K562 (cell line): ENCODE data around the gene C22orf39. TPM values are rescaled to one million over a fixed set of nuclear protein-coding genes. Genes with fewer than 3 reads are reported as not detected.

Experiments used
- CXXC5 ChIP-seq: fragments of 250-450 bp; sonication (Bioruptor Pico); IDR thresholded peaks from 2 replicates; pipeline ENCODE4 v1.8.0; 2022; ENCODE audit warnings: inconsistent platforms, mild to moderate bottlenecking, moderate library complexity
- ETV1 ChIP-seq: fragments of 450-650 bp; conservative IDR thresholded peaks from 2 replicates; pipeline ENCODE4 v1.6.1; 2016; ENCODE audit warnings: missing genetic modification characterization, control low read depth, low read depth, missing compliant biosample characterization
- KAT2B ChIP-seq: IDR thresholded peaks from one replicate; pipeline ENCODE4 v1.6.1; 2012; ENCODE audit warnings: low read depth, mild to moderate bottlenecking, control low read depth, inconsistent platforms, low read length, moderate library complexity
- MCM5 ChIP-seq: fragments of 450-650 bp; IDR thresholded peaks from 2 replicates; pipeline ENCODE4 v1.6.1; 2016; ENCODE audit warnings: low read depth
- NFIX ChIP-seq: fragments of 250-450 bp; sonication (Bioruptor Pico); IDR thresholded peaks from 2 replicates; pipeline ENCODE4 v1.4.0; 2020; ENCODE audit warnings: low read depth, mild to moderate bottlenecking, moderate library complexity
- RFX1 ChIP-seq: fragments of 450-650 bp; IDR thresholded peaks from 2 replicates; pipeline ENCODE4 v1.6.1; 2016; ENCODE audit warnings: mild to moderate bottlenecking, moderate library complexity
- RFX5 ChIP-seq: IDR thresholded peaks from 2 replicates; pipeline ENCODE4 v1.6.1; 2011; ENCODE audit warnings: low read depth, mild to moderate bottlenecking, improper control_type of control experiment, low read length
- SIN3A ChIP-seq, 2 experiments: fragments of 150-350 bp in 1 of 2; IDR thresholded peaks; 2 replicates each; pipeline ENCODE4 v1.6.1; 2011 to 2016; ENCODE audit warnings: borderline replicate concordance in 2 of 2, low read depth in 2 of 2, low read length in 2 of 2, mild to moderate bottlenecking in 2 of 2, moderate library complexity in 2 of 2; ENCODE audit not compliant: control insufficient read depth in 1 of 2
- STAT5A ChIP-seq: IDR thresholded peaks from 2 replicates; pipeline ENCODE4 v1.6.1; 2012; ENCODE audit warnings: low read length, inconsistent platforms, borderline replicate concordance
- TSC22D4 ChIP-seq: fragments of 450-650 bp; IDR thresholded peaks from 2 replicates; pipeline ENCODE4 v1.6.1; 2016; ENCODE audit warnings: missing genetic modification characterization, missing biosample characterization, control low read depth
- ZFX ChIP-seq: sonication (generic); formaldehyde crosslinking; IDR thresholded peaks from 2 replicates; pipeline ENCODE4 v1.8.0; 2022; ENCODE audit warnings: mild to moderate bottlenecking, missing genetic modification reagents, moderate library complexity
- ZSCAN29 ChIP-seq: fragments of 450-650 bp; IDR thresholded peaks from 2 replicates; pipeline ENCODE4 v1.6.1; 2017
- polyA plus RNA-seq, 8 experiments: library from polyadenylated mRNA; depleted of rRNA in 4 of 8; stranded (reverse) in 5 of 8; unstranded in 3 of 8; fragments of >200 nt; fragmentation: Nextera tagmentation in 2 of 8; fragmentation: Illumina TruSeq in 1 of 8; extraction: Ambion mirVana in 2 of 8; extraction: Trizol in 1 of 8; gene quantifications; 2 replicates each; pipeline versions ENCODE4 v1.2.1 to v1.2.3, GENCODE V29; 2011 to 2014; ENCODE audit warnings: inconsistent platforms in 1 of 8, missing spikeins in 1 of 8
- total RNA-seq, 7 experiments: library from RNA; depleted of rRNA in 6 of 7; stranded (reverse); fragments of >200 nt in 6 of 7; fragmentation: Illumina TruSeq in 2 of 7; extraction: Trizol in 2 of 7; gene quantifications; 2 replicates each; pipeline versions ENCODE4 v1.2.1 to v1.2.3, GENCODE V29; 2011 to 2021; ENCODE audit warnings: low replicate concordance in 1 of 7
- TF ChIP-seq, protein P1 (sequence below): fragments of 200-800 bp; sonication (Bioruptor generic); IDR thresholded peaks from 2 replicates; pipeline ENCODE4 v1.6.1; 2017; ENCODE audit warnings: missing genetic modification characterization, missing compliant biosample characterization
- TF ChIP-seq, protein P2 (sequence below): sonication (generic); formaldehyde crosslinking; IDR thresholded peaks from 2 replicates; pipeline ENCODE4 v1.8.0; 2022; ENCODE audit warnings: missing genetic modification reagents, mild to moderate bottlenecking, moderate library complexity, borderline replicate concordance
- TF ChIP-seq, protein P3 (sequence below): sonication (generic); formaldehyde crosslinking; IDR thresholded peaks from 2 replicates; pipeline ENCODE4 v1.8.1; 2023; ENCODE audit warnings: missing genetic modification reagents, mild to moderate bottlenecking, borderline replicate concordance
- TF ChIP-seq, protein P4 (sequence below): fragments of 450-650 bp; IDR thresholded peaks from 2 replicates; pipeline ENCODE4 v1.6.1; 2016; ENCODE audit warnings: borderline replicate concordance

C22orf39 gene
- total and polyA plus RNA-seq, 9 of the 15 experiments (the other 6 are each of a cell fraction or from before 2014, with no cell fraction given): 20.4 to 139 (median 66.8) TPM

DNA sequence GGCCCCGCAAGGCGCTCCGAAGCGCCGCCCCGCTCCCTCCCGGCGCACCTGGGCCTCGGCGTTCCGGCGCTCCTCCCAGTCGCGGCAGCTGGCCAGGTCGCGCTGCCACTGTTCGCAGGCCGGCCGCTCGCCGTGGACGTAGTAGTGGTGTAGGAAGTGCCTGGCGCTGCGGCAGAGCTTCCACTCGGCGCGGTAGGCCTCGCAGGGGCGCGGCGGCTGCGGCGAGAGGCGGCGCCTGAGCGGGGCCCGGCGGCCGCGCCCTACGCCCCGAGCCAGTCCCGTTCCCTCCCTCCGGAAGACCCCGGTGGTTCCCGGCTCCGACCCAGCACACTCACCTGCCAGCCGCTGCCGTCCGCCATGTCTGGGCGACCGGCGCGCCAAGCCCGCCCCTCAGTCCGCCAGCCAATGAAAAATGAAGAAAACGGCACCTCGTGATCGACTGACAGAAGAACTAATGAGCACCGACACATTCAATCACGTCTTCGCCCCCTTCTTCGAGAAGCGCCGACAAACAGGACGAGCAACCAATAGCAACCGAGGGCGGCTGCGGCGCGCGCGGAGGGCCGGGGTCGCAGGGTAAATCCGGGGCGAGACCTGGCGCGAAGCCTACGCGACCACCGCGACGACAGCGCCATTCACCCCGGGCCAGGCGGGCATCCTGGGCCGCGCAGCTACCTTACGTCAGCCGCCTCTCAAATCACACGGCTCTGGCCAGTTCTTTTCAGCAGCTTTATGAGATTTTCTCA is at the start of gene C22orf39 (continued):
- no peak for TF ChIP-seq TSC22D4 (tag)
- TF ChIP-seq ZFX: no peak
- TF ChIP-seq, protein P1, sequence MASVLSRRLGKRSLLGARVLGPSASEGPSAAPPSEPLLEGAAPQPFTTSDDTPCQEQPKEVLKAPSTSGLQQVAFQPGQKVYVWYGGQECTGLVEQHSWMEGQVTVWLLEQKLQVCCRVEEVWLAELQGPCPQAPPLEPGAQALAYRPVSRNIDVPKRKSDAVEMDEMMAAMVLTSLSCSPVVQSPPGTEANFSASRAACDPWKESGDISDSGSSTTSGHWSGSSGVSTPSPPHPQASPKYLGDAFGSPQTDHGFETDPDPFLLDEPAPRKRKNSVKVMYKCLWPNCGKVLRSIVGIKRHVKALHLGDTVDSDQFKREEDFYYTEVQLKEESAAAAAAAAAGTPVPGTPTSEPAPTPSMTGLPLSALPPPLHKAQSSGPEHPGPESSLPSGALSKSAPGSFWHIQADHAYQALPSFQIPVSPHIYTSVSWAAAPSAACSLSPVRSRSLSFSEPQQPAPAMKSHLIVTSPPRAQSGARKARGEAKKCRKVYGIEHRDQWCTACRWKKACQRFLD (CRISPR knock-in tag): peak; percentile 96
- no peak for TF ChIP-seq MCM5
- TF ChIP-seq, protein P2, sequence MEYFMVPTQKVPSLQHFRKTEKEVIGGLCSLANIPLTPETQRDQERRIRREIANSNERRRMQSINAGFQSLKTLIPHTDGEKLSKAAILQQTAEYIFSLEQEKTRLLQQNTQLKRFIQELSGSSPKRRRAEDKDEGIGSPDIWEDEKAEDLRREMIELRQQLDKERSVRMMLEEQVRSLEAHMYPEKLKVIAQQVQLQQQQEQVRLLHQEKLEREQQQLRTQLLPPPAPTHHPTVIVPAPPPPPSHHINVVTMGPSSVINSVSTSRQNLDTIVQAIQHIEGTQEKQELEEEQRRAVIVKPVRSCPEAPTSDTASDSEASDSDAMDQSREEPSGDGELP: no peak
- TF ChIP-seq RFX1: no peak
- peak; percentile 98 for TF ChIP-seq CXXC5 (CRISPR knock-in tag)
- TF ChIP-seq RFX5: no peak
- TF ChIP-seq KAT2B: no peak
- peak; percentile 22; the same call in 1 of the 2 replicates for TF ChIP-seq STAT5A
- TF ChIP-seq ZSCAN29: peak; percentile 44; the same call in 1 of the 2 replicates
- TF ChIP-seq SIN3A (IDR thresholded peaks at IDR 0.05; ENCODE audit: borderline replicate concordance in 2 of 2, control insufficient read depth in 1 of 2, low read depth in 2 of 2, low read length in 2 of 2): peak in 1 of 2 experiments; percentile 28; a peak in 3 of 4 replicates
- TF ChIP-seq, protein P3, sequence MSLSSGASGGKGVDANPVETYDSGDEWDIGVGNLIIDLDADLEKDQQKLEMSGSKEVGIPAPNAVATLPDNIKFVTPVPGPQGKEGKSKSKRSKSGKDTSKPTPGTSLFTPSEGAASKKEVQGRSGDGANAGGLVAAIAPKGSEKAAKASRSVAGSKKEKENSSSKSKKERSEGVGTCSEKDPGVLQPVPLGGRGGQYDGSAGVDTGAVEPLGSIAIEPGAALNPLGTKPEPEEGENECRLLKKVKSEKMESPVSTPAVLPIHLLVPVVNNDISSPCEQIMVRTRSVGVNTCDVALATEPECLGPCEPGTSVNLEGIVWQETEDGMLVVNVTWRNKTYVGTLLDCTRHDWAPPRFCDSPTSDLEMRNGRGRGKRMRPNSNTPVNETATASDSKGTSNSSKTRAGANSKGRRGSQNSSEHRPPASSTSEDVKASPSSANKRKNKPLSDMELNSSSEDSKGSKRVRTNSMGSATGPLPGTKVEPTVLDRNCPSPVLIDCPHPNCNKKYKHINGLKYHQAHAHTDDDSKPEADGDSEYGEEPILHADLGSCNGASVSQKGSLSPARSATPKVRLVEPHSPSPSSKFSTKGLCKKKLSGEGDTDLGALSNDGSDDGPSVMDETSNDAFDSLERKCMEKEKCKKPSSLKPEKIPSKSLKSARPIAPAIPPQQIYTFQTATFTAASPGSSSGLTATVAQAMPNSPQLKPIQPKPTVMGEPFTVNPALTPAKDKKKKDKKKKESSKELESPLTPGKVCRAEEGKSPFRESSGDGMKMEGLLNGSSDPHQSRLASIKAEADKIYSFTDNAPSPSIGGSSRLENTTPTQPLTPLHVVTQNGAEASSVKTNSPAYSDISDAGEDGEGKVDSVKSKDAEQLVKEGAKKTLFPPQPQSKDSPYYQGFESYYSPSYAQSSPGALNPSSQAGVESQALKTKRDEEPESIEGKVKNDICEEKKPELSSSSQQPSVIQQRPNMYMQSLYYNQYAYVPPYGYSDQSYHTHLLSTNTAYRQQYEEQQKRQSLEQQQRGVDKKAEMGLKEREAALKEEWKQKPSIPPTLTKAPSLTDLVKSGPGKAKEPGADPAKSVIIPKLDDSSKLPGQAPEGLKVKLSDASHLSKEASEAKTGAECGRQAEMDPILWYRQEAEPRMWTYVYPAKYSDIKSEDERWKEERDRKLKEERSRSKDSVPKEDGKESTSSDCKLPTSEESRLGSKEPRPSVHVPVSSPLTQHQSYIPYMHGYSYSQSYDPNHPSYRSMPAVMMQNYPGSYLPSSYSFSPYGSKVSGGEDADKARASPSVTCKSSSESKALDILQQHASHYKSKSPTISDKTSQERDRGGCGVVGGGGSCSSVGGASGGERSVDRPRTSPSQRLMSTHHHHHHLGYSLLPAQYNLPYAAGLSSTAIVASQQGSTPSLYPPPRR (CRISPR knock-in tag): no peak
- TF ChIP-seq, protein P4, sequence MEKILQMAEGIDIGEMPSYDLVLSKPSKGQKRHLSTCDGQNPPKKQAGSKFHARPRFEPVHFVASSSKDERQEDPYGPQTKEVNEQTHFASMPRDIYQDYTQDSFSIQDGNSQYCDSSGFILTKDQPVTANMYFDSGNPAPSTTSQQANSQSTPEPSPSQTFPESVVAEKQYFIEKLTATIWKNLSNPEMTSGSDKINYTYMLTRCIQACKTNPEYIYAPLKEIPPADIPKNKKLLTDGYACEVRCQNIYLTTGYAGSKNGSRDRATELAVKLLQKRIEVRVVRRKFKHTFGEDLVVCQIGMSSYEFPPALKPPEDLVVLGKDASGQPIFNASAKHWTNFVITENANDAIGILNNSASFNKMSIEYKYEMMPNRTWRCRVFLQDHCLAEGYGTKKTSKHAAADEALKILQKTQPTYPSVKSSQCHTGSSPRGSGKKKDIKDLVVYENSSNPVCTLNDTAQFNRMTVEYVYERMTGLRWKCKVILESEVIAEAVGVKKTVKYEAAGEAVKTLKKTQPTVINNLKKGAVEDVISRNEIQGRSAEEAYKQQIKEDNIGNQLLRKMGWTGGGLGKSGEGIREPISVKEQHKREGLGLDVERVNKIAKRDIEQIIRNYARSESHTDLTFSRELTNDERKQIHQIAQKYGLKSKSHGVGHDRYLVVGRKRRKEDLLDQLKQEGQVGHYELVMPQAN: no peak
- no peak for TF ChIP-seq ETV1 (tag)
- TF ChIP-seq NFIX (CRISPR knock-in tag): no peak
